Thoracic aorta (tissue), 2 donors: ENCODE data around the gene PSMC5. TPM values are rescaled to one million over a fixed set of nuclear protein-coding genes. Genes with fewer than 3 reads are reported as not detected.

Source experiments
- ATAC-seq: fragments of 150-250 bp; one replicate; pipeline ENCODE4 v1.8.0; 2017; ENCODE audit warnings: low read depth; ENCODE audit not compliant: insufficient number of reproducible peaks, low FRiP score
- DNase-seq: peaks from one replicate; pipeline ENCODE4 v3.0.0-alpha.2; 2020; ENCODE audit warnings: low spot score
- H3K27ac ChIP-seq, 2 donors: fragments of 200-600 bp; sonication (generic); 1 replicate in 1 of 2; 2 replicates in 1 of 2; pipeline ENCODE4 v1.5.1; 2016; ENCODE audit warnings: mild to moderate bottlenecking in 2 of 2, moderate library complexity in 2 of 2
- H3K27me3 ChIP-seq: fragments of 200-600 bp; sonication (generic); replicated peaks from 2 replicates; pipeline ENCODE4 v1.6.0; 2016; ENCODE audit warnings: mild to moderate bottlenecking; ENCODE audit not compliant: insufficient read depth
- H3K36me3 ChIP-seq: fragments of 200-600 bp; sonication (generic); one replicate; pipeline ENCODE4 v1.5.1; 2016
- H3K4me1 ChIP-seq, 2 donors: fragments of 200-600 bp; sonication (generic); 1 replicate in 1 of 2; 2 replicates in 1 of 2; pipeline versions ENCODE4 v1.5.1 to v1.6.0; 2016; ENCODE audit warnings: low read depth in 2 of 2, mild to moderate bottlenecking in 1 of 2; ENCODE audit not compliant: control insufficient read depth in 1 of 2
- H3K4me3 ChIP-seq: fragments of 200-600 bp; sonication (generic); 2 replicates; pipeline ENCODE4 v1.5.1; 2016; ENCODE audit warnings: mild to moderate bottlenecking
- H3K9me3 ChIP-seq: fragments of 200-600 bp; sonication (generic); 2 replicates; pipeline ENCODE4 v1.5.1; 2016
- total RNA-seq, 2 donors: library from RNA; depleted of rRNA; stranded (reverse); fragments of >200 nt; gene quantifications; one replicate each; pipeline versions ENCODE4 v1.1.0 to v1.2.3, GENCODE V29; 2016
- TF ChIP-seq, protein P1 (sequence below): fragments of 200-600 bp; sonication (generic); IDR thresholded peaks from one replicate; pipeline ENCODE4 v1.5.1; 2019; ENCODE audit warnings: antibody characterized with exemption

PSMC5 gene
- total RNA-seq, 2 donors from 2014 or later: 58.5 to 76.1 TPM

DNA sequence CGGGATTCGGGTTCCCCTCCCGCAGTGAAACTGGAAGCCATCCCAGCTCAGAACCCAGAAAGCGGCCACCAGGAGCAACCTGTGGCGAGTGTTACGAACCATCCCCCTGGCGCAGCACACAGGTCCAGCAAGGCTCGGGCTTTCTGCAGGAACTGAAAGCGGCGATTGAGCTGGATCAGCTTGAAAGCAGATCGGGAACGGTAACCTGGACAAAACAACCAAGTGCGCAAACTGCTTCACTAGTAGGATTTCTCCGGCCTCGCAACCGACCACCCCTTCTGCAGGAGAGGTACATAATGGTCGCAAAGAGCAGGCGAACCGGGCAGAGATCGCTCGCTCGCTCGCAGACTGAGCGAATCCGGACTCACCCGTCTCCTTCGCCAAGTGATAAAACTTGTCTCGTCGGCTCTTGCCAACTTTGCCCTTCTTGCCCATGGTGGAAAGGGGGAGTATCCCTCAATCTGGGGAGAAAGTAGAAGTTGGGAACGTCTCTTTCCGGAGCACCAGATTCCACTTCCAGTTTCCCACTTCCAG, 696 bp upstream of the PSMC5 start:
- DNase-seq (no peak), ATAC-seq (no peak)
- Histone ChIP-seq H3K27me3 (no peaks in the 10 kb centered on the region), H3K27ac (peak overlapping the region; percentile 76 to 87), H3K9me3 (no peaks in the 10 kb centered on the region), H3K36me3 (peaks cover 64% of the 10 kb centered on the region), H3K4me3 (peak overlapping the region; percentile 88), H3K4me1 (peaks cover 12 to 31% of the 10 kb centered on the region in 2 donors)
- TF ChIP-seq, protein P1, sequence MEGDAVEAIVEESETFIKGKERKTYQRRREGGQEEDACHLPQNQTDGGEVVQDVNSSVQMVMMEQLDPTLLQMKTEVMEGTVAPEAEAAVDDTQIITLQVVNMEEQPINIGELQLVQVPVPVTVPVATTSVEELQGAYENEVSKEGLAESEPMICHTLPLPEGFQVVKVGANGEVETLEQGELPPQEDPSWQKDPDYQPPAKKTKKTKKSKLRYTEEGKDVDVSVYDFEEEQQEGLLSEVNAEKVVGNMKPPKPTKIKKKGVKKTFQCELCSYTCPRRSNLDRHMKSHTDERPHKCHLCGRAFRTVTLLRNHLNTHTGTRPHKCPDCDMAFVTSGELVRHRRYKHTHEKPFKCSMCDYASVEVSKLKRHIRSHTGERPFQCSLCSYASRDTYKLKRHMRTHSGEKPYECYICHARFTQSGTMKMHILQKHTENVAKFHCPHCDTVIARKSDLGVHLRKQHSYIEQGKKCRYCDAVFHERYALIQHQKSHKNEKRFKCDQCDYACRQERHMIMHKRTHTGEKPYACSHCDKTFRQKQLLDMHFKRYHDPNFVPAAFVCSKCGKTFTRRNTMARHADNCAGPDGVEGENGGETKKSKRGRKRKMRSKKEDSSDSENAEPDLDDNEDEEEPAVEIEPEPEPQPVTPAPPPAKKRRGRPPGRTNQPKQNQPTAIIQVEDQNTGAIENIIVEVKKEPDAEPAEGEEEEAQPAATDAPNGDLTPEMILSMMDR: no peak

DNA sequence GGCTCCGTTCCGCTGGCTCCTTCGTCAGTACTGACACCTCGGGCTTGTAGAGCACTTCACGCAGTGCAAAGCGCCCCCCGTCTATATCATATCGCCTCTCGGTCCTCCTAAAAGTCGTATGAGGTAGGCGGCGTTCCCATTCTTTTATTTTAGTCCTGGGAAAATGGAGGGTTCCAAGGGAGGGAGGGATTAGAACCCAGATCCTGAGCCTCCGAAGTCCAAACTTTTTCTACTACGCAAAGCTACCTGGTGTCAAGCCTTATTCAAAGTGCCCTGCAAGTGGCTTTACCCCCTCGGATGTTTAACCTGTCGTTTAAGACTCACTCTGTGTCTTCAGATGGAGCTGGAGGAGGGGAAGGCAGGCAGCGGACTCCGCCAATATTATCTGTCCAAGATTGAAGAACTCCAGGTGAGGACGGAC, 580 bp downstream of the PSMC5 start:
- H3K27me3 ChIP-seq: no peaks in the 10 kb centered on the region
- TF ChIP-seq, protein P1: no peak
- peak overlapping the region; percentile 76 to 87 for H3K27ac ChIP-seq
- DNase-seq (no peak), ATAC-seq (no peak)
- H3K4me3 ChIP-seq: peak overlapping the region; percentile 88
- no peaks in the 10 kb centered on the region for H3K9me3 ChIP-seq
- peaks cover 12 to 31% of the 10 kb centered on the region in 2 donors for H3K4me1 ChIP-seq
- H3K36me3 ChIP-seq: peaks cover 65% of the 10 kb centered on the region

DNA sequence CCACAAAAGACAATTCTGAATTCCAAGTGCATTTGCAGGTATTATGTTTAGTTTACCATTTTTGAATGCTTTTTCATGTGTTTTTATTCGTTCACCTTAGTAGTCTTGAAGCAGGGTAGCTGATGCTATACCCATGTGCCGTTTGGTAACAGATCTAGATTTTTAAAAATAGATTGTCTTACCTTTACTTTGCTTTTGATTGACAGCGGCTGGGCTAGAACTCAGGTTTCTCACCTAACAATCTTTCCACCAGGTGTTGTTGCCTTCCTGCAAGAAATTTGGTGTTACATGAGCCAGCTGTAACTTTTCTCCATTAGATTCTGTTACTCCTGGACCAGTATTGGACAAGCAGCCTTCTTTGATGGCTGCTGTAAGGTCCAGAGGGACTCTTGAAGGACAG, 1.7 kb downstream of the PSMC5 start:
- TF ChIP-seq, protein P1: no peak
- Histone ChIP-seq H3K4me3 (peak overlapping the region; percentile 88), H3K27ac (no peak overlapping the region), H3K9me3 (no peaks in the 10 kb centered on the region), H3K36me3 (peaks cover 65% of the 10 kb centered on the region), H3K27me3 (no peaks in the 10 kb centered on the region), H3K4me1 (peaks cover 12 to 31% of the 10 kb centered on the region in 2 donors)
- no peak for DNase-seq
- no peak for ATAC-seq

DNA sequence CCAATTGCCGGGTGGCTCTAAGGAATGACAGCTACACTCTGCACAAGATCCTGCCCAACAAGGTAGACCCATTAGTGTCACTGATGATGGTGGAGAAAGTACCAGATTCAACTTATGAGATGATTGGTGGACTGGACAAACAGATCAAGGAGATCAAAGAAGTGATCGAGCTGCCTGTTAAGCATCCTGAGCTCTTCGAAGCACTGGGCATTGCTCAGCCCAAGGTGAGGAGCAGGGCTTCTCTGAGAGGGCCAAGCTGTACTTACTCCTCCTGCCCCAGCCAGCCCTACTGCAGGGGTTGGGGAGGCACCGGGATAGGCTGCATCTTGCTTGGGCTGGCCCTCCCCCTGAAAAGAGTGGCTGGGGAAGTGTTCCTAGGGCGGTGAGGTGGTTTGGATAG, 3.0 kb downstream of the PSMC5 start:
- H3K4me3 ChIP-seq: no peak overlapping the region
- H3K36me3 ChIP-seq: peaks cover 65% of the 10 kb centered on the region
- ATAC-seq (no peak), DNase-seq (no peak)
- H3K27ac ChIP-seq: no peak overlapping the region
- no peaks in the 10 kb centered on the region for H3K27me3 ChIP-seq
- TF ChIP-seq, protein P1: no peak
- H3K9me3 ChIP-seq: no peaks in the 10 kb centered on the region
- peaks cover 12 to 40% of the 10 kb centered on the region in 2 donors for H3K4me1 ChIP-seq

DNA sequence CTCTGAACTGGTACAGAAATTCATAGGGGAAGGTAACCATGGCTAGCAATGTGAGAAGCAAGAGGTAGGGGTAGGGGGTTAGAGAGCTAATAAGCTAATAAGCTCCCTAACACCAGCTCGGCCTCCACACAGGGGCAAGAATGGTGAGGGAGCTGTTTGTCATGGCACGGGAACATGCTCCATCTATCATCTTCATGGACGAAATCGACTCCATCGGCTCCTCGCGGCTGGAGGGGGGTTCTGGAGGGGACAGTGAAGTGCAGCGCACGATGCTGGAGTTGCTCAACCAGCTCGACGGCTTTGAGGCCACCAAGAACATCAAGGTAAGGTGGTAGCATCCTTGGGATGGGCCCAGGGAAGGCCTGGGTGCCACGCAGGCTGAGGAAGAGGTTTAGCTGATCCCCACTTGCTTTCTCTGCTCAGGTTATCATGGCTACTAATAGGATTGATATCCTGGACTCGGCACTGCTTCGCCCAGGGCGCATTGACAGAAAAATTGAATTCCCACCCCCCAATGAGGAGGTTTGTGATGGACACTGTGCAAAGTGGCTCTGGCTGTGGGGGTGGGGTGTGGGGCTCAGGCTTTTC, 3.8 kb downstream of the PSMC5 start:
- no peaks in the 10 kb centered on the region for H3K27me3 ChIP-seq
- peaks cover 7 to 38% of the 10 kb centered on the region in 2 donors for H3K4me1 ChIP-seq
- DNase-seq (no peak), ATAC-seq (no peak)
- H3K9me3 ChIP-seq: no peaks in the 10 kb centered on the region
- peaks cover 67% of the 10 kb centered on the region for H3K36me3 ChIP-seq
- no peak overlapping the region for H3K27ac ChIP-seq
- no peak overlapping the region for H3K4me3 ChIP-seq
- TF ChIP-seq, protein P1: no peak
